Measurements from ENCODE around the gene CMIP. TPM values are rescaled to one million over a fixed set of nuclear protein-coding genes. Genes with fewer than 3 reads are reported as not detected.

The CMIP gene
- polyA plus RNA-seq, 1 of the 3 experiments (the other 2 are of a cell fraction): 5.4 TPM

DNA sequence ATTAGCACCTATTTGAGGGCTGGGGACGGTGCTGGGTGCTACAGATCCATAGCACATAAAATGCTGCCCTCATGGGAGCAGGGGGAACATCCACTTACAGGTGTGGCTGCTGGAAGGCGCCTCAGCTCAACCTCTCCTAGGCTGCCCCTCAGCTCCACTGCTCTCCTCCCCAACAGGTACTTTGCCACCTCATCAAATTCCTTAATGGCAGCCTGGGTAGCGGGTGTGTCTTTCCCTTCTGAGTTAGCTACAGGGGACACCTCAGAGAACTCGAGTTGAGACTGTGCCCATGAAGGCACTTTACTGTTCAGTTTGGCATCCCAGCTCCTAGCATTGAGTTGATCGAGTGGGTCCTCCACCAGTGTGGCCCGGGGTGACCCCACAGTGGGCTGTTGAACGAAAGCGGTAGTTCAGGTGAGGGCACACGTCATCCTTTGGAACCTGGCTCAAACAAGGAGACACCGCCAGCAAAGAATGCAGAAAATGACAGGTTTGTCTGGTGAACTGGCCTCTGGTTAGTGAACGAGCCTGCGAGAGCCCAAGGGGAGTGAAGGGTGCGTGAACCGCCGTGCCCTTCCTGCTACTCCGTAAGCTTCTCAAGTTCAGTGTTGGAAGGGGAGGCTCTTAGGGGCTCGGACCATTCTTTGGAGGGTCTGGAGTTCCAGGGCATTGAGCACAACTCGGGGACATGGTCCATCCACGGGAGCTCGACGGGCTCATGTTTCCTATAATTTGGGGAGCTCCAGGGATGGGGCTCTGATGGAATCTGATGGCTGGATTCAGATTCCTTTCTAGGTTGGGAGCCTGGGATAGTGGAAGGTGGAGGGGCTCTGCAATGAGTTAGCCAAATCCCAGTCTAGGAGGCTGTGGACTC lies 3.5 kb upstream of the CMIP start (continued):
- TF ChIP-seq, protein P1, sequence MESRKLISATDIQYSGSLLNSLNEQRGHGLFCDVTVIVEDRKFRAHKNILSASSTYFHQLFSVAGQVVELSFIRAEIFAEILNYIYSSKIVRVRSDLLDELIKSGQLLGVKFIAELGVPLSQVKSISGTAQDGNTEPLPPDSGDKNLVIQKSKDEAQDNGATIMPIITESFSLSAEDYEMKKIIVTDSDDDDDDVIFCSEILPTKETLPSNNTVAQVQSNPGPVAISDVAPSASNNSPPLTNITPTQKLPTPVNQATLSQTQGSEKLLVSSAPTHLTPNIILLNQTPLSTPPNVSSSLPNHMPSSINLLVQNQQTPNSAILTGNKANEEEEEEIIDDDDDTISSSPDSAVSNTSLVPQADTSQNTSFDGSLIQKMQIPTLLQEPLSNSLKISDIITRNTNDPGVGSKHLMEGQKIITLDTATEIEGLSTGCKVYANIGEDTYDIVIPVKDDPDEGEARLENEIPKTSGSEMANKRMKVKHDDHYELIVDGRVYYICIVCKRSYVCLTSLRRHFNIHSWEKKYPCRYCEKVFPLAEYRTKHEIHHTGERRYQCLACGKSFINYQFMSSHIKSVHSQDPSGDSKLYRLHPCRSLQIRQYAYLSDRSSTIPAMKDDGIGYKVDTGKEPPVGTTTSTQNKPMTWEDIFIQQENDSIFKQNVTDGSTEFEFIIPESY (IDR thresholded peaks at IDR 0.05; ENCODE audit: borderline replicate concordance, low read depth): no peak

DNA sequence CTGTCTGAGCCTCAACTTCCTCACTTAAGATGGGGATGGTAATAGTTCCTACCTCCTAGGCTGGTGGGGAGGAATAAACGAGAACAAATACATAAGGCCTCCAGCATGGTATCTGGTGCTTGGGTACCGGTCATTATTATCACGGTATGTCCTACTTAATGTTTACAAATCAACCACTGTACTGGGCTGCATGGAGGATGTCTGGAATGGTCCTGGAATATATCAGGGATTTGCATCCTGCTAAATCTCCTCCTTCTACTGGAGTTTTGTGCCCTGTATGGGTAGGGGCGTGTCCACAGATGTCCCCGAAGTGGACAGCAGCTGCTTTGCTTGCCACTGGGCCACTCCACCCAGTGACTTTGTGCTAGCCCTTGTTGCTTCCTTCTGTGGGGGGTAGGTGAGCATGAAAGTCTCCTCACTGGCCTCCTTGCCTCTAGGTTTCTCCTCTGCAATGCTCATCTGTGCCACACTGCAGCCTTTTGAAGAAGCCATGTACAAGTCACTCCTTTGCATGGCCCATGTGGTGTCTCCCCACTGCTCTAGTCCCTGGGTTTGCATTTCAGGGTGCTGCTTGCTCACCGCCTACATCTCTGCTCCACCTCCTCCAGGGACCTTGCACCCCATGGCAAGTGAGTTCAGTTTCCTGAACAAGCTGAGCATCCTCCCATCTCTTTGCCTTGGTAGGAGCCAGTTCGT lies 2.2 kb upstream of the CMIP start:
- no peak for TF ChIP-seq NFIC (IDR thresholded peaks at IDR 0.05; ENCODE audit: borderline replicate concordance)
- TF ChIP-seq FOSL2 (IDR thresholded peaks at IDR 0.05; ENCODE audit: borderline replicate concordance, low read depth): no peak
- TF ChIP-seq, protein P2, sequence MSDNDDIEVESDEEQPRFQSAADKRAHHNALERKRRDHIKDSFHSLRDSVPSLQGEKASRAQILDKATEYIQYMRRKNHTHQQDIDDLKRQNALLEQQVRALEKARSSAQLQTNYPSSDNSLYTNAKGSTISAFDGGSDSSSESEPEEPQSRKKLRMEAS (IDR thresholded peaks at IDR 0.05; ENCODE audit: low read depth): no peak
- TF ChIP-seq YY1 (IDR thresholded peaks at IDR 0.05; ENCODE audit: low read depth): no peak
- TF ChIP-seq FOXJ3 (CRISPR knock-in tag; IDR thresholded peaks at IDR 0.05): no peak
- TF ChIP-seq CHD2 (IDR thresholded peaks at IDR 0.05; ENCODE audit: low read length, partially characterized antibody): no peak
- TF ChIP-seq MXI1 (IDR thresholded peaks at IDR 0.05; ENCODE audit: low read depth, low read length): no peak
- no peak for TF ChIP-seq POLR2AphosphoS5 (IDR thresholded peaks at IDR 0.05; ENCODE audit: low read depth, low read length)
- TF ChIP-seq TAF1 (IDR thresholded peaks at IDR 0.05; ENCODE audit: borderline replicate concordance, low read depth, low read length): no peak
- TF ChIP-seq SIN3A (IDR thresholded peaks at IDR 0.05; ENCODE audit: borderline replicate concordance, low read depth, low read length): no peak
- TF ChIP-seq USF2 (IDR thresholded peaks at IDR 0.05; ENCODE audit: borderline replicate concordance, low read depth, low read length): no peak
- TF ChIP-seq, protein P1 (IDR thresholded peaks at IDR 0.05; ENCODE audit: borderline replicate concordance, low read depth): no peak

More for the DNA sequence above, 2.2 kb upstream of the CMIP start:
- H3K9me2 ChIP-seq: no peaks in the 10 kb centered on the region
- H3K9ac ChIP-seq: no peak overlapping the region
- no peaks in the 10 kb centered on the region for H3K36me3 ChIP-seq (replicated peaks in 1 of 2; ENCODE audit: control insufficient read depth in 1 of 2, insufficient read depth in 2 of 2, low read length in 1 of 2)
- peaks cover 6 to 19% of the 10 kb centered on the region in 2 experiments; a peak in 2 of 4 replicates for H3K4me1 ChIP-seq (ENCODE audit: control insufficient read depth in 1 of 2, insufficient read depth in 2 of 2, low read depth in 1 of 2, low read length in 1 of 2)
- peaks cover 5% of the 10 kb centered on the region for H3F3A ChIP-seq (replicated peaks; ENCODE audit: insufficient read depth)
- H3K27me3 ChIP-seq (ENCODE audit: insufficient read depth): no peaks in the 10 kb centered on the region; the same call in 1 of the 2 replicates
- H3K4me2 ChIP-seq: no peak overlapping the region
- H3K9me3 ChIP-seq: no peaks in the 10 kb centered on the region
- H4K20me1 ChIP-seq (ENCODE audit: insufficient read depth): peaks cover 6% of the 10 kb centered on the region; the same call in 1 of the 2 replicates
- peaks cover 21% of the 10 kb centered on the region for H3K79me2 ChIP-seq (ENCODE audit: insufficient read depth)
- POLR2A ChIA-PET: no interaction called here
- DNase-seq: no peak
- no peak overlapping the region for H3K27ac ChIP-seq (ENCODE audit: low read depth in 2 of 2, low read length in 1 of 2)
- CTCF ChIA-PET: interaction anchor here (1.7 kb wide), 1 partner anchor 38 kb away, joined by 5 read pairs; no protein-coding TSS in a partner anchor
- WGBS (ENCODE audit: low lambda C conversion rate): 92% methylated on average over 5 of the region's 7 CpGs
- no peak overlapping the region for H2AFZ ChIP-seq (ENCODE audit: low read depth)
- no peak overlapping the region for H3K4me3 ChIP-seq (ENCODE audit: low read depth in 2 of 2, low read length in 1 of 2)

Data from SK-N-SH (cell line).